Mucosa of descending colon (tissue), 3 donors: ENCODE results near the gene POU2AF1. TPM values are rescaled to one million over a fixed set of nuclear protein-coding genes. Genes with fewer than 3 reads are reported as not detected.

Experiments used
- ATAC-seq: fragments of 200-7000 bp; cut with Tn5 transposase; one replicate; pipeline ENCODE4 v1.9.1; 2020; ENCODE audit warnings: mild to moderate bottlenecking, moderate library complexity
- DNase-seq, 3 donors: peaks; one replicate each; pipeline ENCODE4 v3.0.0-alpha.2; 2020
- H3K36me3 ChIP-seq: fragments of 200-600 bp; one replicate; pipeline ENCODE4 v1.8.0; 2021; ENCODE audit warnings: low read depth, mild to moderate bottlenecking
- H3K4me1 ChIP-seq: fragments of 200-600 bp; one replicate; pipeline ENCODE4 v1.8.0; 2021; ENCODE audit warnings: low read depth, mild to moderate bottlenecking
- H3K4me3 ChIP-seq: fragments of 200-600 bp; one replicate; pipeline ENCODE4 v1.8.0; 2021; ENCODE audit warnings: mild to moderate bottlenecking
- H3K9me3 ChIP-seq: fragments of 200-600 bp; one replicate; pipeline ENCODE4 v1.8.0; 2021; ENCODE audit warnings: mild to moderate bottlenecking
- intact Hi-C, 2 donors: fragments of 100-400 bp; cut with DNase I in 1 of 2; cut with micrococcal nuclease in 1 of 2; formaldehyde crosslinking; loops; one replicate each; pipeline versions ENCODE4 v1.11.0 to v1.11.1; 2022; cut with DNase I, micrococcal nuclease
- total RNA-seq, 3 donors: library from RNA; stranded (reverse); fragmentation: NEBNext Ultra II Directional in 2 of 3; extraction: Animal tissue kit (Norgen Biotek cat#: 25700) in 2 of 3; gene quantifications; one replicate each; pipeline versions ENCODE4 v1.2.1 to v1.2.4, GENCODE V29; 2021 to 2023
- TF ChIP-seq, protein P1 (sequence below): fragments of 200-600 bp; IDR thresholded peaks from one replicate; pipeline ENCODE4 v1.8.0; 2022; ENCODE audit warnings: antibody characterized with exemption, mild to moderate bottlenecking
- donor health status: DM: no; HTN: no; CAD: no; lungs with moderate emphysema.
- donor health status: DM: no; HTN: no; CAD: no.
- donor health status: DM: no; HTN: yes; CAD: no.

Gene POU2AF1
- total RNA-seq, 3 donors from 2014 or later, result 2.8 to 9.3 (median 5.4) TPM

DNA sequence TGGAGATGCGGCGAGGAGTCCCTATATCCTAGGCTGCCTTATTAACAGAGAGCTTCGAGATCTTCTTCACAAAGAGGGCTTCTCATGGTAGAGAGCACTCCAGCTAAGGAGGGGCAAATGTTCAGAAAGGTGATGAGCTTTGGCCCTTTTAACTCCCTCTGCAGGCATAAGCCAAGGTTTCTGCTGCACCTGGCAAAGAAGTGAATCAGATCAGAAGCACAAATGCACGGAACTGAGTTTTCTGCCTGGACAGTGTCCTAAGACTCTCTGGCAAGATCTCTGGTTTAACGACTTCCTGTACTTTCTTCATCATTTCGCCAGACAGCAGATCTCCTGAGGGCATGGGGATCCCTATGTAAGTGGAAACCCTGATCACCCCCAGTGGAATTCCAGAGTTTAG lies 43.5 kb downstream of the POU2AF1 start:
- DNase-seq (no peak), ATAC-seq (peak; percentile 19)

DNA sequence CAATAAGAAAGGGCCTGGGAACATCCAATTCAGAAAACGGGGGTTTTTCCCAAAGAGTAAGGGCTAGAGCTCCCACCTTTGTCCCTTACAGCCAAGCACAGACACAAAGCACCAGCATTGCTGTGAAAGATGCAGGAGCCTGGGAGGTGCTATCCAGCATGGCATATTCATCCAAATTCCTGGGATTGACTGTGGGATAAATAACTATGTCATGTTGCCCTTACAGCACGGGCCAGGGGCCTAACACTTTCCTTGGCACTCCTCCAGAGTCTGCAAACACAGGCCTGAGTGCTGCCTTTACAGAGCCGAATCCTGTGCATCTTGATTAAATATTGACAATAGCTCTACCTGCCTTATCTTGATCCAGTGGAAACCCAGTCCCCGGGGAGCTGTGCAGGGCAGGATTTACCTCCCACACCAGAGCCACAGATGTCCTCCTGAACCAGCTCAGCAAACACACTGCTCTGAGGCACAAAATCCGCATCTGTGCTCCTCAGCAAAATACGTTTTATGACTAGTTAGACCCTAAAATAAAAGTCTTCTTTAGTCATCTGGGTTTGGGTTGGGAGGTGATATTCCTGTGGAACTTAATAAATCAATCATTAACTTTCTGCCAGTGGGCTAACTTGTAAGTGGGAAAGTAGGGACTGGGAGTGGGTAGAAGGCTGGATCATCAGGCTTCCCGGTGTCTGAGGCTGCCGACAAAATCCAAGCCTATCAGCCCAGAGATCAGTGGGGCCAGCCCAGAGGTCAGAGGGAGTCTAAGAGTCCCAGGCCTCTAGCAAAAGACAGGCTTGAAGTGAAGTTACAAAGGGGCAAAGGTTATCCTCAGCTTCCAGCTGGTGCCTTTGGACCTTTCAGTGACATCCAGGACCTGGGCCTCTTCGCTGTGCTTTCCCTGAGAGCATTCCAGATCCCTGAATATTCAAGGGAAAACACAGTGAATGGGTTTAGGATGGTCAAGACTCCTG lies 44.3 kb downstream of the POU2AF1 start:
- Histone ChIP-seq H3K36me3 (no peaks in the 10 kb centered on the region), H3K4me3 (no peak overlapping the region), H3K9me3 (no peaks in the 10 kb centered on the region), H3K4me1 (peaks cover 15% of the 10 kb centered on the region)
- ATAC-seq (peak; percentile 92), DNase-seq (peak in 2 of 3 donors; percentile 55 to 66)
- TF ChIP-seq, protein P1, sequence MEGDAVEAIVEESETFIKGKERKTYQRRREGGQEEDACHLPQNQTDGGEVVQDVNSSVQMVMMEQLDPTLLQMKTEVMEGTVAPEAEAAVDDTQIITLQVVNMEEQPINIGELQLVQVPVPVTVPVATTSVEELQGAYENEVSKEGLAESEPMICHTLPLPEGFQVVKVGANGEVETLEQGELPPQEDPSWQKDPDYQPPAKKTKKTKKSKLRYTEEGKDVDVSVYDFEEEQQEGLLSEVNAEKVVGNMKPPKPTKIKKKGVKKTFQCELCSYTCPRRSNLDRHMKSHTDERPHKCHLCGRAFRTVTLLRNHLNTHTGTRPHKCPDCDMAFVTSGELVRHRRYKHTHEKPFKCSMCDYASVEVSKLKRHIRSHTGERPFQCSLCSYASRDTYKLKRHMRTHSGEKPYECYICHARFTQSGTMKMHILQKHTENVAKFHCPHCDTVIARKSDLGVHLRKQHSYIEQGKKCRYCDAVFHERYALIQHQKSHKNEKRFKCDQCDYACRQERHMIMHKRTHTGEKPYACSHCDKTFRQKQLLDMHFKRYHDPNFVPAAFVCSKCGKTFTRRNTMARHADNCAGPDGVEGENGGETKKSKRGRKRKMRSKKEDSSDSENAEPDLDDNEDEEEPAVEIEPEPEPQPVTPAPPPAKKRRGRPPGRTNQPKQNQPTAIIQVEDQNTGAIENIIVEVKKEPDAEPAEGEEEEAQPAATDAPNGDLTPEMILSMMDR, result no peak
- intact Hi-C loops, result no loop called here

More for the DNA sequence above, 43.5 kb downstream of the POU2AF1 start:
- no peaks in the 10 kb centered on the region for H3K36me3 ChIP-seq
- intact Hi-C loops, result no loop called here
- no peak overlapping the region for H3K4me3 ChIP-seq
- H3K9me3 ChIP-seq, result no peaks in the 10 kb centered on the region
- H3K4me1 ChIP-seq, result peaks cover 15% of the 10 kb centered on the region
- TF ChIP-seq, protein P1, result no peak

DNA sequence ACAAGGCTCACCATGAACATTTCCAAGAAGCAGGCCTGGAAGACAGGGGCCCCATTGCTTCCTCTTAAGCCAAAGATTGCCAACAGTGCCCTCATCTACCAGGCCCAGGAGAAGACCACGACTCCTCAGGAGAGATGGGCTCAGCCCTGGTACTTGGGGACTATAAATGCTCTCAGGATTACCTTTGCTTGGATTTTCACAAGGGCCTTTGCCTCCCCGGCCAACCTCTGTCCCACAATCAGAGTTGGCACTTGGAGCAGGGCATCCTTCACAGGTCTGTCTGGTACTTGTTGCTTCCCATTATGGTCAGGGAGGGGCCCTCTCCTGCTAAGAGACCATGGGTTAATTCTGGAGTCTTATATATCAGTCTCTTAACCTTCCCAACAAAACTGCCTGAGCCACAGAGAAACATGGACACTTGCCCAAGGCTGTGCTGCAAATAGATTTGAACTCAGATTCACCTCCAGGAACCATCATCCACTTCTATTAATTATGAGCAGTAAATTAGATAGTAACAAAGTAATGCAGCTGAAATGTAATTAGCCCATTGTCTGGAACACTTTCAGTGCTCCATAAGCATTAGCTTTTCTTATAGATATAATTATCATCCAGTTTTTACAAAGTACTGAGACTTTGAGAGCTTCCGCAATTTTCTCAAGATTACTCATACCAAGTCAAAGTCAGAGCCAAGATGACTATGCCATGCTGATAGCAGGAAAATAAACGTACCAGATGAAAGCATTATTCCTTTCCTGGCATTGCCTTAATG lies 47.2 kb downstream of the POU2AF1 start:
- DNase-seq (no peak), ATAC-seq (no peak)
- Histone ChIP-seq H3K4me1 (peaks cover 15% of the 10 kb centered on the region), H3K9me3 (no peaks in the 10 kb centered on the region), H3K36me3 (no peaks in the 10 kb centered on the region), H3K4me3 (no peak overlapping the region)
- intact Hi-C loops, result no loop called here
- TF ChIP-seq, protein P1, result no peak

DNA sequence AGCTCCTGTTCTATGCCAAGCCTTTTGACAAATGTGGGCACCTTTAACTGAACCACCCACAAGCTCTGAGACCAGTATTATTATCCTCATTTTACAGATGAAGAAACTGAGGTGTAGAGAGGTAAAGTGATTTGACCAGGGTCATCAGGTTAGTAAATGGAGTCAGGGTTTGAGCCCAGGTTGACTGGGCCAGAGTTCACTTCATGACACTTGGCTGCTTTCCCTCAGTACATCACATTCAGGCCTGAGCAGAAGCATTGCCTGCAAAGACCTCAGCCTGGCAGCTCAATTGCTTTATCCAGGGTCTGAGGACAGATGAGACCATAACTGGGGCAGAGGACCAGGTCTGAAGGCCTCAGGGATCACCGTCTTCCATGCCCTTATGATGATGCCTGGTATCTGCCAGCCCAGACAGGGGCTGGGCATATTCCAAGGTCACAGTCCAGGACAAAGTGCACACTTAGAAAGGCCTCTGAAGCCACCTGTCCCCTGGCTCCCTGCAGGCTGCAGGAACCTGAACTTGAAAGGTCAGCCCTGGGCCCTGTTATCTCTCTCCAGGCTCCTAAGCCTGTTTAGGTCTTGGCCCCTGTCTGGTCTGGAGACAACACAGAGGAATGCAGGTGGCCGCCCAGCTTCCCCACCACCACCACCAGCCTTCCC lies 48.7 kb downstream of the POU2AF1 start:
- Histone ChIP-seq H3K36me3 (no peaks in the 10 kb centered on the region), H3K4me3 (no peak overlapping the region), H3K4me1 (peaks cover 15% of the 10 kb centered on the region), H3K9me3 (no peaks in the 10 kb centered on the region)
- ATAC-seq, result no peak
- DNase-seq, result no peak
- TF ChIP-seq, protein P1, result no peak
- intact Hi-C loops, result no loop called here
